PC-9 (cell line): ENCODE results near the gene CLMN. TPM values are rescaled to one million over a fixed set of nuclear protein-coding genes. Genes with fewer than 3 reads are reported as not detected.

Source experiments
- BruUV-seq: library from RNA; stranded (reverse); fragments of 400-500 nt; replicated peaks from 2 replicates; lab custom pipeline; 2021; lab: Mats Ljungman, UMichigan
- CTCF ChIA-PET: fragments of 300-600 bp; sonication (Branson Sonifier 250); formaldehyde crosslinking; loops from one replicate; lab custom pipeline; 2022; ENCODE audit warnings: antibody characterized with exemption; lab: Charles Lee
- POLR2A ChIA-PET: fragments of 300-600 bp; sonication (Branson Sonifier 250); formaldehyde crosslinking; loops from one replicate; lab custom pipeline; 2022; ENCODE audit warnings: antibody characterized with exemption; ENCODE audit not compliant: unreplicated experiment; lab: Charles Lee
- DNase-seq, 2 experiments: peaks; one replicate each; pipeline versions ENCODE4 v3.0.0 to v3.0.0-alpha.2; 2015 to 2022; ENCODE audit warnings: mixed read lengths in 1 of 2
- H2AFZ ChIP-seq: fragments of 200-600 bp; sonication (generic); 2 replicates; pipeline ENCODE4 v1.8.1; 2017; ENCODE audit warnings: antibody characterized with exemption
- H3F3A ChIP-seq: fragments of 200-600 bp; sonication (generic); 2 replicates; pipeline ENCODE4 v1.8.1; 2017; ENCODE audit warnings: antibody characterized with exemption, mild to moderate bottlenecking, low read depth; ENCODE audit not compliant: insufficient read depth
- H3K27ac ChIP-seq: fragments of 200-600 bp; sonication (generic); 2 replicates; pipeline ENCODE4 v1.6.1; 2016; ENCODE audit warnings: mixed run types
- H3K27me3 ChIP-seq: fragments of 200-600 bp; sonication (generic); 2 replicates; pipeline ENCODE4 v1.6.1; 2016; ENCODE audit warnings: low read depth, mixed run types; ENCODE audit not compliant: insufficient read depth
- H3K36me3 ChIP-seq: fragments of 200-600 bp; sonication (generic); 2 replicates; pipeline ENCODE4 v1.6.1; 2016; ENCODE audit warnings: low read depth, mixed run types
- H3K4me1 ChIP-seq: fragments of 200-600 bp; sonication (generic); replicated peaks from 2 replicates; pipeline ENCODE4 v1.6.1; 2016; ENCODE audit warnings: mixed run types; ENCODE audit not compliant: insufficient read depth
- H3K4me2 ChIP-seq: fragments of 200-600 bp; sonication (generic); 2 replicates; pipeline ENCODE4 v1.6.1; 2017; ENCODE audit warnings: mixed run types
- H3K4me3 ChIP-seq: fragments of 200-600 bp; sonication (generic); 2 replicates; pipeline ENCODE4 v1.6.1; 2016; ENCODE audit warnings: mixed run types
- H3K79me2 ChIP-seq: fragments of 200-600 bp; sonication (generic); 2 replicates; pipeline ENCODE4 v1.6.1; 2017; ENCODE audit warnings: low read depth, mixed run types
- H3K9me2 ChIP-seq: fragments of 200-600 bp; sonication (generic); 2 replicates; pipeline ENCODE4 v1.8.1; 2017; ENCODE audit warnings: mild to moderate bottlenecking; ENCODE audit not compliant: insufficient read depth
- H3K9me3 ChIP-seq: fragments of 200-600 bp; sonication (generic); 2 replicates; pipeline ENCODE4 v1.8.1; 2016; ENCODE audit warnings: low read depth; ENCODE audit not compliant: insufficient read depth
- H4K20me1 ChIP-seq: fragments of 200-600 bp; sonication (generic); 2 replicates; pipeline ENCODE4 v1.8.1; 2017; ENCODE audit not compliant: insufficient read depth
- EZH2 ChIP-seq: fragments of 200-600 bp; sonication (generic); IDR thresholded peaks from 2 replicates; pipeline ENCODE4 v1.8.0; 2017; ENCODE audit warnings: antibody characterized with exemption, low read depth
- intact Hi-C: fragments of 100-400 bp; cut with micrococcal nuclease; formaldehyde crosslinking; loops from one replicate; pipeline ENCODE4 v1.10.0; 2022; ENCODE audit not compliant: unreplicated experiment
- total RNA-seq: library from RNA; stranded (reverse); gene quantifications from 2 replicates; pipeline ENCODE4 v1.2.3, GENCODE V29; 2021
- TF ChIP-seq, protein P1 (sequence below): fragments of 200-600 bp; sonication (generic); conservative IDR thresholded peaks from 2 replicates; pipeline ENCODE4 v1.6.1; 2017; ENCODE audit warnings: mixed run types, antibody characterized with exemption, mild to moderate bottlenecking, moderate library complexity

The CLMN gene
- total RNA-seq, 1 experiment from 2014 or later, result 15.8 TPM

DNA sequence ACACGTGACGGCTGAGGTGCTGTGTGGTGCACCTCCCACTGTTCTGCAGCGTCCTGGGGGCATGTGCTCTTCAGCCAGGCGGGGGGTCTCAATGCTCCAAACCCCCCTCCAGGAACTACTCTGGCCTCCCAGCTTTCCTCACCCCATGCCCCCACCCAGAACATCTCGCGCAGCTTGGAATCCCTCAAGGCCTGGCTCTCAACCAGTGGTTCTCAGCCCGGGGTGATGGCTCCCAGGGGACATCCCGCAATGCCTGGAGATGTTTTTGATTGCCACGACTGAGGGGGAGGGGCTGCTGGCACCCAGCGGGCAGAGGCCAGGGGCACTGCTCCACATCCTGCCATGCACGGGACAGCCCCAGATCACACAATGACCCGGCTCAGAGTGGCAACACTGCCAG lies 83.5 kb downstream of the CLMN start:
- no peak for TF ChIP-seq EZH2
- TF ChIP-seq, protein P1, sequence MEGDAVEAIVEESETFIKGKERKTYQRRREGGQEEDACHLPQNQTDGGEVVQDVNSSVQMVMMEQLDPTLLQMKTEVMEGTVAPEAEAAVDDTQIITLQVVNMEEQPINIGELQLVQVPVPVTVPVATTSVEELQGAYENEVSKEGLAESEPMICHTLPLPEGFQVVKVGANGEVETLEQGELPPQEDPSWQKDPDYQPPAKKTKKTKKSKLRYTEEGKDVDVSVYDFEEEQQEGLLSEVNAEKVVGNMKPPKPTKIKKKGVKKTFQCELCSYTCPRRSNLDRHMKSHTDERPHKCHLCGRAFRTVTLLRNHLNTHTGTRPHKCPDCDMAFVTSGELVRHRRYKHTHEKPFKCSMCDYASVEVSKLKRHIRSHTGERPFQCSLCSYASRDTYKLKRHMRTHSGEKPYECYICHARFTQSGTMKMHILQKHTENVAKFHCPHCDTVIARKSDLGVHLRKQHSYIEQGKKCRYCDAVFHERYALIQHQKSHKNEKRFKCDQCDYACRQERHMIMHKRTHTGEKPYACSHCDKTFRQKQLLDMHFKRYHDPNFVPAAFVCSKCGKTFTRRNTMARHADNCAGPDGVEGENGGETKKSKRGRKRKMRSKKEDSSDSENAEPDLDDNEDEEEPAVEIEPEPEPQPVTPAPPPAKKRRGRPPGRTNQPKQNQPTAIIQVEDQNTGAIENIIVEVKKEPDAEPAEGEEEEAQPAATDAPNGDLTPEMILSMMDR, result no peak
- H3K4me2 ChIP-seq, result no peak overlapping the region
- H3K27ac ChIP-seq, result no peak overlapping the region
- H4K20me1 ChIP-seq, result no peaks in the 10 kb centered on the region
- H3K36me3 ChIP-seq, result no peaks in the 10 kb centered on the region
- H2AFZ ChIP-seq, result no peak overlapping the region
- CTCF ChIA-PET, result no interaction called here
- H3F3A ChIP-seq, result no peaks in the 10 kb centered on the region; the same call in 1 of the 2 replicates
- intact Hi-C loops, result no loop called here
- H3K79me2 ChIP-seq, result no peaks in the 10 kb centered on the region
- DNase-seq, result no peak
- POLR2A ChIA-PET, result no interaction called here
- H3K9me2 ChIP-seq, result no peaks in the 10 kb centered on the region
- H3K9me3 ChIP-seq, result no peaks in the 10 kb centered on the region
- no peaks in the 10 kb centered on the region for H3K27me3 ChIP-seq
- H3K4me1 ChIP-seq, result peaks cover 10% of the 10 kb centered on the region
- no TSS peak for BruUV-seq
- no peak overlapping the region for H3K4me3 ChIP-seq

DNA sequence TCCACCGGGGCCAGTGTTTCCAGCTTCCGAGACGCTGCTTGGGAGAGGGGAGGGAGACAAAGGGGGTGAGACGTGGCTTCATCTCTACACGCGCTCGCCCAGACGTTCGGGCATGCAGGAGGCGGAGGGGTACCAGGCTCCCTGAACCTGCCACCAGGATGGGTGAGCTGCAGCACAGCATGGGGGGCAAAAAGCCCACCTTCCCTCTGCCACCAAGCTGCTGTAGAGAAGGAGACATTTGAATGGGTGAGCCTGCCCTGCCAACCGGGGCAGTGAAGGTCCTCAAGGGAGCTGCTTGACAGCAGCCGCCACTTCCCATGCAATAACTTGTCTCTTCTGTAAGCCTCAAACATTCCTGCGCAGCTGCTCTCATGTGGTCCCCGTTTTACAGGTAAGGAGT lies 83.9 kb downstream of the CLMN start:
- peaks cover 10% of the 10 kb centered on the region for H3K4me1 ChIP-seq
- intact Hi-C loops, result no loop called here
- no peaks in the 10 kb centered on the region for H3K79me2 ChIP-seq
- POLR2A ChIA-PET, result no interaction called here
- H3K4me3 ChIP-seq, result no peak overlapping the region
- H3K36me3 ChIP-seq, result no peaks in the 10 kb centered on the region
- no peaks in the 10 kb centered on the region; the same call in 1 of the 2 replicates for H3F3A ChIP-seq
- H3K27ac ChIP-seq, result no peak overlapping the region
- no peaks in the 10 kb centered on the region for H4K20me1 ChIP-seq
- CTCF ChIA-PET, result no interaction called here
- no TSS peak for BruUV-seq
- no peaks in the 10 kb centered on the region for H3K27me3 ChIP-seq
- H3K9me2 ChIP-seq, result no peaks in the 10 kb centered on the region
- H2AFZ ChIP-seq, result no peak overlapping the region
- H3K4me2 ChIP-seq, result no peak overlapping the region
- H3K9me3 ChIP-seq, result no peaks in the 10 kb centered on the region
- DNase-seq, result no peak
- TF ChIP-seq EZH2, result no peak
- TF ChIP-seq, protein P1, result no peak

DNA sequence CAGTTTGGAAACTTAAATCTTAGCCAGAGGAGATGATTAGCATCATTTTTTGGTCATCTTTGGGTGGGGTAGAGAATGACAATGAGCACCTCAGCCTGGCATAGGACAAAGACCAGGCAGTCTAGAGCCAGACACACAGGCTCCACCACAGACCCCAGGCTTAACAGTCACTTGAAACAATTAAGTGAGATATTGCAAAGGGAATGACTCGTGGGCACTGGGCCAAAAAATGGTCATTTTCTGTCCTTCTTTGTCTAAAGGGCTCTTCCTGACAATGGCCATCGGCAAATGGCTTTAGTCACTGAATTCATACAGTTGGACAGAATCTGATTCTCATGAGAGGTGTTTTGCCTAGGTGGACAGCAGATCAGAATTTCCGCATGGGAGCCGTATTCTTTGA lies 84.4 kb downstream of the CLMN start:
- no TSS peak for BruUV-seq
- no peak for DNase-seq
- no peaks in the 10 kb centered on the region for H3K9me3 ChIP-seq
- no peak overlapping the region for H3K27ac ChIP-seq
- POLR2A ChIA-PET, result no interaction called here
- H3K79me2 ChIP-seq, result no peaks in the 10 kb centered on the region
- intact Hi-C loops, result no loop called here
- H2AFZ ChIP-seq, result no peak overlapping the region
- H4K20me1 ChIP-seq, result no peaks in the 10 kb centered on the region
- no peaks in the 10 kb centered on the region for H3K9me2 ChIP-seq
- H3K4me3 ChIP-seq, result no peak overlapping the region
- no peaks in the 10 kb centered on the region; the same call in 1 of the 2 replicates for H3F3A ChIP-seq
- TF ChIP-seq EZH2, result no peak
- TF ChIP-seq, protein P1, result no peak
- CTCF ChIA-PET, result no interaction called here
- no peaks in the 10 kb centered on the region for H3K27me3 ChIP-seq
- H3K36me3 ChIP-seq, result no peaks in the 10 kb centered on the region
- H3K4me1 ChIP-seq, result peaks cover 10% of the 10 kb centered on the region
- H3K4me2 ChIP-seq, result no peak overlapping the region
